Suprapubic skin (tissue), 4 donors: ENCODE measurements around the gene HEXIM1. TPM values are rescaled to one million over a fixed set of nuclear protein-coding genes. Genes with fewer than 3 reads are reported as not detected.

Experiments
- DNase-seq, 2 donors: peaks; one replicate each; pipeline ENCODE4 v3.0.0-alpha.2; 2019; ENCODE audit warnings: low spot score in 2 of 2
- H3K27ac ChIP-seq: fragments of 200-600 bp; sonication (generic); one replicate; pipeline ENCODE4 v1.5.1; 2019
- H3K27me3 ChIP-seq: fragments of 200-600 bp; sonication (generic); one replicate; pipeline ENCODE4 v1.5.1; 2019
- H3K36me3 ChIP-seq: fragments of 200-600 bp; sonication (generic); one replicate; pipeline ENCODE4 v1.5.1; 2019
- H3K4me1 ChIP-seq: fragments of 200-600 bp; sonication (generic); one replicate; pipeline ENCODE4 v1.5.1; 2019
- H3K4me3 ChIP-seq: fragments of 200-600 bp; sonication (generic); one replicate; pipeline ENCODE4 v1.5.1; 2019; ENCODE audit warnings: mild to moderate bottlenecking
- H3K9me3 ChIP-seq: fragments of 200-600 bp; sonication (generic); one replicate; pipeline ENCODE4 v1.5.1; 2019
- EP300 ChIP-seq: sonication (generic); formaldehyde crosslinking; IDR thresholded peaks from one replicate; pipeline ENCODE4 v1.6.1; 2017; ENCODE audit warnings: antibody characterized with exemption
- POLR2A ChIP-seq, 2 donors: fragments of 450-650 bp; IDR thresholded peaks; one replicate each; pipeline ENCODE4 v1.6.1; 2017; ENCODE audit warnings: antibody characterized with exemption in 2 of 2, mild to moderate bottlenecking in 2 of 2, moderate library complexity in 2 of 2
- POLR2AphosphoS5 ChIP-seq, 3 donors: sonication (generic); formaldehyde crosslinking; IDR thresholded peaks; one replicate each; pipeline ENCODE4 v1.6.1; 2017; ENCODE audit warnings: antibody characterized with exemption in 3 of 3
- WGBS: methylation state at CpG from one replicate; pipeline ENCODE4 v1.1.5; 2018; 5-methylcytosine and 5-hydroxymethylcytosine counted together
- total RNA-seq, 4 donors: library from RNA; depleted of rRNA; stranded (reverse); fragments of >200 nt; gene quantifications; one replicate each; pipeline ENCODE4 v1.1.0, GENCODE V29; 2016
- TF ChIP-seq, protein P1 (sequence below), 2 donors: fragments of 200-600 bp in 1 of 2; fragments of 450-650 bp in 1 of 2; sonication (generic) in 1 of 2; IDR thresholded peaks; one replicate each; pipeline ENCODE4 v1.5.1; 2016 to 2019; ENCODE audit warnings: antibody characterized with exemption in 2 of 2, mild to moderate bottlenecking in 1 of 2, moderate library complexity in 1 of 2

The HEXIM1 gene
- total RNA-seq, 4 donors from 2014 or later: 23.1 to 35.6 (median 27.8) TPM

DNA sequence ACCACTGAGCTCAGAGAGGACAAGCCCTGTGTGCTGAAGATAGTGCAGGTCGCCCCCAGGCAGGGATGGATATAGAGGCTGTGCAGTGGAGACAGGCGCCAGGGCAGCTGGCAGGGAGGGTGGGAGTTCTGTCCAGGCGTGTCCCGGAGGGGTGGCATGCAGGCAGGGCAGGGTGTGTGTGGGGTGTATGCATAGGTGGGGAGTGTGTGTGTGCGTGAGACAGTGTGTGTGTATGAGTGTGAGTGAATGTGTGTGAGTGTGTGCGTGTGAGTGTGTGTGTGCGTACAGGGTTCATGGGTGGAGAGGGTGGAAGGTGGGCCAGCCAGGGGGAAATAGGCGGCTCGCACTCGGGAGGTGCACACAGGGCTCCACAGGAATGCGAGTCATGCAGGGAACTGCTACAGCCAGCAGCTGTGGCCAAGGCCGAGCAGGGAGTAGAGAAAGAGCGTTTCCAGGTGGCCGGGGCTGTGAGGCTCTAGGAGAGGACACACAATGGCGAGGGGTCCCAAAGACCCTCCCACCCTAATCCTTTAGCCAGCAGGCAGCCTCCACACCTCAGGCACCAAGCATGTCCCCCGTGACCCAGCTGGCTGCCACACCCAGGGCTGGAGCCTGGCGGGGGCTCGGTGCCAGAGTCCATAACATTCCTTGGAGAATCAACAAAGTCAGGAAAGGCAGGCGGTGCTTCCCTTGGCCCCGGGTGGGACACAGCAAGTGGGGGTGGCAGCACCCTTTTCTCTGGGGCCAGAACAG, 20.6 kb upstream of the HEXIM1 start:
- no peak for DNase-seq
- H3K27ac ChIP-seq: peak overlapping the region; percentile 61
- H3K4me1 ChIP-seq: peaks cover 74% of the 10 kb centered on the region

GRCh38 chr17:45128331-45128730, 19.9 kb upstream of the HEXIM1 start:
- 79% methylated on average over 4 of the region's 5 CpGs for WGBS
- no peak overlapping the region for H3K4me3 ChIP-seq

More for the DNA sequence above, 20.6 kb upstream of the HEXIM1 start:
- Histone ChIP-seq H3K4me3 (no peak overlapping the region), H3K36me3 (no peaks in the 10 kb centered on the region), H3K27me3 (no peaks in the 10 kb centered on the region), H3K9me3 (no peaks in the 10 kb centered on the region)
- WGBS: 31% methylated on average over 16 of the region's 20 CpGs
- no peak for TF ChIP-seq POLR2AphosphoS5 (IDR thresholded peaks at IDR 0.05)
- no peak for TF ChIP-seq POLR2A (IDR thresholded peaks at IDR 0.05)
- TF ChIP-seq, protein P1, sequence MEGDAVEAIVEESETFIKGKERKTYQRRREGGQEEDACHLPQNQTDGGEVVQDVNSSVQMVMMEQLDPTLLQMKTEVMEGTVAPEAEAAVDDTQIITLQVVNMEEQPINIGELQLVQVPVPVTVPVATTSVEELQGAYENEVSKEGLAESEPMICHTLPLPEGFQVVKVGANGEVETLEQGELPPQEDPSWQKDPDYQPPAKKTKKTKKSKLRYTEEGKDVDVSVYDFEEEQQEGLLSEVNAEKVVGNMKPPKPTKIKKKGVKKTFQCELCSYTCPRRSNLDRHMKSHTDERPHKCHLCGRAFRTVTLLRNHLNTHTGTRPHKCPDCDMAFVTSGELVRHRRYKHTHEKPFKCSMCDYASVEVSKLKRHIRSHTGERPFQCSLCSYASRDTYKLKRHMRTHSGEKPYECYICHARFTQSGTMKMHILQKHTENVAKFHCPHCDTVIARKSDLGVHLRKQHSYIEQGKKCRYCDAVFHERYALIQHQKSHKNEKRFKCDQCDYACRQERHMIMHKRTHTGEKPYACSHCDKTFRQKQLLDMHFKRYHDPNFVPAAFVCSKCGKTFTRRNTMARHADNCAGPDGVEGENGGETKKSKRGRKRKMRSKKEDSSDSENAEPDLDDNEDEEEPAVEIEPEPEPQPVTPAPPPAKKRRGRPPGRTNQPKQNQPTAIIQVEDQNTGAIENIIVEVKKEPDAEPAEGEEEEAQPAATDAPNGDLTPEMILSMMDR (IDR thresholded peaks at IDR 0.05): no peak

DNA sequence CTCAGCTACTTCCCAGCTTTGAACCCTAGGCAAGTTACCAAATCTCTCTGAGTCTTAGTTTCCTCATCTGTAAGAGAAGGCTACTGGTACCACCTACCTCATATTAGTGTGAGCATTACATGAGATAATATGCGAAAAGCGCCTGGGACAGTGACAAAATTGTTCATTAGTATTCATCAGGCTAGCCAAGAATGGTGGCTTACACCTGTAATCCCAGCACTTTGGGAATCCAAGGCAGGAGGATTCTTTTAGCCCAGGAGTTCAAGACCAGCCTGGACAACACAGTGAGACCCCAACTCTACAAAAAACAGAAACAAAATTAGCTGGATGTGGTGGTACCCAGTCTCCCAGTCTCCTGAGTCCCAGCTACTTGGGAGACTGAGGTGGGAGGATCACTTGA, 19.3 kb upstream of the HEXIM1 start:
- H3K4me3 ChIP-seq: no peak overlapping the region
- 90% methylated on average over 2 of the region's 2 CpGs for WGBS
- H3K27ac ChIP-seq: peak overlapping the region; percentile 20
- TF ChIP-seq POLR2A (IDR thresholded peaks at IDR 0.05): no peak
- no peak for TF ChIP-seq EP300
- TF ChIP-seq, protein P1 (IDR thresholded peaks at IDR 0.05): no peak
- TF ChIP-seq POLR2AphosphoS5 (IDR thresholded peaks at IDR 0.05): no peak
- H3K36me3 ChIP-seq: no peaks in the 10 kb centered on the region
- H3K27me3 ChIP-seq: no peaks in the 10 kb centered on the region
- no peak for DNase-seq
- no peaks in the 10 kb centered on the region for H3K9me3 ChIP-seq
- peaks cover 68% of the 10 kb centered on the region for H3K4me1 ChIP-seq

More at GRCh38 chr17:45128331-45128730, 19.9 kb upstream of the HEXIM1 start:
- H3K27ac ChIP-seq: peak overlapping the region; percentile 61
- no peak for DNase-seq
- no peaks in the 10 kb centered on the region for H3K27me3 ChIP-seq
- no peak for TF ChIP-seq POLR2AphosphoS5 (IDR thresholded peaks at IDR 0.05)
- H3K4me1 ChIP-seq: peaks cover 74% of the 10 kb centered on the region
- no peaks in the 10 kb centered on the region for H3K9me3 ChIP-seq
- no peaks in the 10 kb centered on the region for H3K36me3 ChIP-seq

GRCh38 chr17:45129426-45129939, 18.8 kb upstream of the HEXIM1 start:
- Histone ChIP-seq H3K27me3 (no peaks in the 10 kb centered on the region), H3K36me3 (no peaks in the 10 kb centered on the region), H3K4me1 (peaks cover 63% of the 10 kb centered on the region), H3K9me3 (no peaks in the 10 kb centered on the region), H3K27ac (peak overlapping the region; percentile 12), H3K4me3 (no peak overlapping the region)
- TF ChIP-seq POLR2A (IDR thresholded peaks at IDR 0.05) (no peak), EP300 (no peak), POLR2AphosphoS5 (IDR thresholded peaks at IDR 0.05) (no peak)
- TF ChIP-seq, protein P1 (IDR thresholded peaks at IDR 0.05): no peak
- no peak for DNase-seq
- 60% methylated on average over 8 of the region's 10 CpGs for WGBS

DNA sequence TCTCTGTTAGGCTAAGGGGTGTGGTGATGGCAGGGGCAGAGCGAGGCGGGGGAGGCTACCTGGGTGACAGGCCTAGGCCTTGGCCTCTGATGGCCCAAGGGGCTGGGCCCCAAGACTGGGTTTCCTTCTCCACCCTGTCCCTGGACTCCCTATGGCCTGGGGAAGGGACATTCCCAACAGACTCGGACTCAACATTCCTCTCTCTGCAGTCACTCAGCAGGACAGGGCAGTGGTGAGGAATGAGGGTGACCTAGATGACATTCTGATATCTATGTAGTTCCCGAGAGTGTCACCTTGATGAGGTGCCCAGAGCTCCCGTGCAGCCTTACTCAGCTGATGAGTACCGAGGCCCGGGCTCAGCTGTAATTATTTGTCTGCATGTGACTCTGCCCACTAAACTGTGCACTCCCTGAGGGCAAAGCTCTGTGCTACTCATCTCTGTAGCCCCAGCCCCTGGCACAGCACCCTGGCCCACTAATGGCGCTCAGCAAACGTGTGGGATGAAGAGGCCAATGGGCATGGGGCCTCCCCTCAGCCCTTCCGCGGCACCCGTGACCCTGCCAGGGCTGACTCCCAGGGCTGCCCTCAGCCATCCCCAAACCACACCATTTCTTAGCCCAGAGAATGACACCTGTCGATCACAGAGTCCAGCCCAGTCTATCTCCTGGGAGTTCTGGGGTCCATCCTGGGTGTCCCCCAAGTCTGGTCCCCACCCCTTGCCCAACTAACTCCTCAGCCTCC, 18.2 kb upstream of the HEXIM1 start:
- peak overlapping the region; percentile 96 for H3K4me3 ChIP-seq
- WGBS: 64% methylated on average over 12 of the region's 13 CpGs

More for the DNA sequence above, 18.2 kb upstream of the HEXIM1 start:
- Histone ChIP-seq H3K27ac (peak overlapping the region; percentile 12), H3K27me3 (no peaks in the 10 kb centered on the region), H3K9me3 (no peaks in the 10 kb centered on the region), H3K36me3 (no peaks in the 10 kb centered on the region), H3K4me1 (peaks cover 58% of the 10 kb centered on the region)
- TF ChIP-seq POLR2AphosphoS5 (IDR thresholded peaks at IDR 0.05) (no peak), EP300 (no peak), POLR2A (IDR thresholded peaks at IDR 0.05) (no peak)
- TF ChIP-seq, protein P1 (IDR thresholded peaks at IDR 0.05): no peak
- no peak for DNase-seq
